ENCODE data around the gene IMPACT. TPM values are rescaled to one million over a fixed set of nuclear protein-coding genes. Genes with fewer than 3 reads are reported as not detected.

IMPACT gene
- total and polyA plus RNA-seq, 11 donors: 7.9 to 37.6 (median 19.9) TPM

- WGBS, 4 donors: 81 to 87% (median 83%) methylated on average over 3 of the region's 3 CpGs
- DNase-seq: no peak
- Histone ChIP-seq H3K9me3 (no peaks in the 10 kb centered on the region), H3K27me3 (peaks cover 0 to 19% (median 0%) of the 10 kb centered on the region in 9 donors), H3K27ac (no peak overlapping the region), H3K4me1 (peaks cover 0 to 7% (median 0%) of the 10 kb centered on the region in 12 donors), H3K4me3 (no peak overlapping the region), H3K36me3 (no peaks in the 10 kb centered on the region)
- intact Hi-C loops (cut with DNase I): loop anchor here in 2 of 10 donors (5.0 kb wide), 2 partner anchors 42 to 47 kb away; no protein-coding TSS in a partner anchor
- ATAC-seq: no peak
- no peak for TF ChIP-seq POLR2A (IDR thresholded peaks at IDR 0.05)
- TF ChIP-seq CTCF (IDR thresholded peaks at IDR 0.05): no peak
Observed at GRCh38 chr18:24404591-24404990, 21.9 kb upstream of the IMPACT start.

GRCh38 chr18:24408496-24408895, 18.0 kb upstream of the IMPACT start:
- Histone ChIP-seq H3K9me3 (no peaks in the 10 kb centered on the region), H3K36me3 (no peaks in the 10 kb centered on the region), H3K4me1 (no peaks in the 10 kb centered on the region), H3K27me3 (peaks cover 0 to 19% (median 0%) of the 10 kb centered on the region in 9 donors), H3K4me3 (no peak overlapping the region), H3K27ac (no peak overlapping the region)
- 76 to 83% (median 82%) methylated on average over 2 of the region's 2 CpGs for WGBS, 4 donors
- TF ChIP-seq POLR2A (IDR thresholded peaks at IDR 0.05) (no peak), CTCF (IDR thresholded peaks at IDR 0.05) (no peak)
- ATAC-seq (no peak), DNase-seq (no peak)
- intact Hi-C loops (cut with DNase I): loop anchor here in 1 of 10 donors (5.0 kb wide), 1 partner anchor 46 kb away; no protein-coding TSS in a partner anchor

GRCh38 chr18:24413148-24413547, 13.3 kb upstream of the IMPACT start:
- intact Hi-C loops (cut with DNase I): loop anchor here in 3 of 10 donors (5.0 to 10.0 kb wide), 3 partner anchors 48 to 62 kb away; no protein-coding TSS in a partner anchor
- ATAC-seq: peak in 1 of 4 donors; percentile 38
- H3K9me3 ChIP-seq: no peaks in the 10 kb centered on the region
- no peak for DNase-seq
- H3K4me3 ChIP-seq: no peak overlapping the region
- no peaks in the 10 kb centered on the region for H3K36me3 ChIP-seq
- TF ChIP-seq CTCF (IDR thresholded peaks at IDR 0.05) (peak in 8 of 12 donors; percentile 18 to 46 (median 38)), POLR2A (IDR thresholded peaks at IDR 0.05) (no peak)
- 56 to 85% (median 69%) methylated on average over 2 of the region's 2 CpGs for WGBS, 4 donors
- no peaks in the 10 kb centered on the region for H3K4me1 ChIP-seq
- peaks cover 0 to 14% (median 0%) of the 10 kb centered on the region in 9 donors for H3K27me3 ChIP-seq
- H3K27ac ChIP-seq: no peak overlapping the region

- ATAC-seq: no peak
- no peak for TF ChIP-seq POLR2A (IDR thresholded peaks at IDR 0.05)
- TF ChIP-seq CTCF (IDR thresholded peaks at IDR 0.05): no peak
- WGBS, 4 donors: 84 to 87% (median 85%) methylated on average over 3 of the region's 3 CpGs
- H3K27me3 ChIP-seq: peaks cover 0 to 26% (median 5%) of the 10 kb centered on the region in 9 donors
- H3K4me3 ChIP-seq: no peak overlapping the region
- H3K4me1 ChIP-seq: no peaks in the 10 kb centered on the region
- H3K27ac ChIP-seq: no peak overlapping the region
- H3K9me3 ChIP-seq: no peaks in the 10 kb centered on the region
- no peak for DNase-seq
- intact Hi-C loops (cut with DNase I): loop anchor here in 3 of 10 donors (5.0 to 10.0 kb wide), 3 partner anchors 50 to 60 kb away; no protein-coding TSS in a partner anchor
- no peaks in the 10 kb centered on the region for H3K36me3 ChIP-seq
Observed at GRCh38 chr18:24414349-24415003, 12.0 kb upstream of the IMPACT start.

All from heart left ventricle (tissue), 16 donors.